ENCODE measurements around the gene UXT. TPM values are rescaled to one million over a fixed set of nuclear protein-coding genes. Genes with fewer than 3 reads are reported as not detected.

UXT gene
- total RNA-seq, 2 experiments from 2014 or later: 171 to 284 TPM

DNA sequence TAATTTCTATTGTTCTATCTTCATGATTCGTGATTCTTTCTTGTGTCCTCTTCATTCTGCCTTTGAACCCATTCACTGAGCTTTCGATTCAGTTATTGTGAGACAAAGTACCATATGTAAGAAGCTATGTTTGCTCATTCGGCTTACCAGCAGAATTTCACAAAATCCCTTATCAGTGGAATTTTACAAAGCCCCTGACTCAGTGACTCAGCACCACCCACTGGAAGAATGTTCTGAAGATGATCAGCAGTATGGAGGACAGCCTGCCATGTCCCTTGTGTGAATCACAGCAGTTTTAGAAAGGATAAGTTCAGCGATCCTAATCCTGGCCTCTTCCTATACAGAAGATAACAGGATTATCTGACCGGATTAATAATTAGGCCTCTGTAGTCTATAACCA lies 5.8 kb upstream of the UXT start:
- Histone ChIP-seq H3K9me2 (ENCODE audit: insufficient read depth, low read length) (no peaks in the 10 kb centered on the region), H3K9me3 (ENCODE audit: low read length) (no peaks in the 10 kb centered on the region), H3K27ac (ENCODE audit: low read depth, low read length, poor library complexity, severe bottlenecking) (no peak overlapping the region), H4K20me1 (ENCODE audit: insufficient read depth, low read length) (no peaks in the 10 kb centered on the region), H3K4me3 (ENCODE audit: low read depth, low read length, poor library complexity, severe bottlenecking) (no peak overlapping the region), H2AFZ (ENCODE audit: low read length) (no peak overlapping the region), H3K4me2 (ENCODE audit: low read length) (no peak overlapping the region), H3K36me3 (ENCODE audit: insufficient read depth, low read length) (no peaks in the 10 kb centered on the region; the same call in 1 of the 2 replicates), H3K4me1 (ENCODE audit: insufficient read depth, low read length, poor library complexity, severe bottlenecking) (peaks cover 4% of the 10 kb centered on the region), H3K79me2 (ENCODE audit: insufficient read depth, low read depth, low read length) (no peaks in the 10 kb centered on the region)
- ChIA-PET CTCF (ENCODE audit: unreplicated experiment) (no interaction called here), POLR2A (no interaction called here)
- intact Hi-C loops (cut with micrococcal nuclease; ENCODE audit: unreplicated experiment): no loop called here
- BruUV-seq (replicated peaks): no TSS peak
- TF ChIP-seq CTCF (conservative IDR thresholded peaks at IDR 0.05; ENCODE audit: low read length) (no peak), EZH2phosphoT487 (IDR thresholded peaks at IDR 0.05; ENCODE audit: borderline replicate concordance, low read depth, low read length) (no peak)
- DNase-seq (ENCODE audit: low spot score): no peak

DNA sequence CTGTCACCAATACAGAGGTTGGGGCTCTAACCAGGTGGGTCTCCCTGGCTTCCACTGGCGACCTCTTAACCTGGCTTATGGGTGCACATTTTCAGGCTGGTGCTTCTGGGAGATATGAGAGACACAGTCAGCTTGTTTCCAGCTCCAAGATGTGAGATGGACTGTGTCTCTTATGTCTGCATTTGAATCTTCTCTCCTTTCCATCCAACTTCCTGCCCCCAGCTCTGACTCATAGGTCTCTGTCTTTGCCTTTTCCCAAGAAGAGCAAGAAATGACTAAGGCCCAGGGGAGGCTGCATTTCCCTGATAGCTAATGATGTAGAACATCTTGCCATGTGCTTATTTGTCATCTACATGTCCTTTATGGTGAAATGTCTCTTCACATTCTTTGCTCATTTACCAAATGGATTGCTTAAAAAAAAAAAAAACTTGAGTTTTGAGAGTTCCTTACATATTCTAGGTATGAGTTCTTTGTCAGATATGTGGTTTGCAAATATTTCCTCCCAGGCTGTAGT lies 3.2 kb upstream of the UXT start:
- DNase-seq (ENCODE audit: low spot score): no peak
- peaks cover 8% of the 10 kb centered on the region for H3K36me3 ChIP-seq (ENCODE audit: insufficient read depth, low read length)
- H3K9me3 ChIP-seq (ENCODE audit: low read length): no peaks in the 10 kb centered on the region
- no peak overlapping the region for H2AFZ ChIP-seq (ENCODE audit: low read length)
- no peaks in the 10 kb centered on the region for H3K9me2 ChIP-seq (ENCODE audit: insufficient read depth, low read length)
- no peaks in the 10 kb centered on the region for H4K20me1 ChIP-seq (ENCODE audit: insufficient read depth, low read length)
- intact Hi-C loops (cut with micrococcal nuclease; ENCODE audit: unreplicated experiment): no loop called here
- no peak overlapping the region for H3K4me3 ChIP-seq (ENCODE audit: low read depth, low read length, poor library complexity, severe bottlenecking)
- peaks cover 11% of the 10 kb centered on the region for H3K79me2 ChIP-seq (ENCODE audit: insufficient read depth, low read depth, low read length)
- no peak for TF ChIP-seq CTCF (conservative IDR thresholded peaks at IDR 0.05; ENCODE audit: low read length)
- TF ChIP-seq EZH2phosphoT487 (IDR thresholded peaks at IDR 0.05; ENCODE audit: borderline replicate concordance, low read depth, low read length): no peak
- ChIA-PET CTCF (ENCODE audit: unreplicated experiment) (no interaction called here), POLR2A (interaction anchor here (0.9 kb wide), 1 partner anchor 9 kb away, joined by 3 read pairs; no protein-coding TSS in a partner anchor)
- no peak overlapping the region for H3K4me2 ChIP-seq (ENCODE audit: low read length)
- no TSS peak for BruUV-seq (replicated peaks)
- H3K27ac ChIP-seq (ENCODE audit: low read depth, low read length, poor library complexity, severe bottlenecking): no peak overlapping the region
- H3K4me1 ChIP-seq (ENCODE audit: insufficient read depth, low read length, poor library complexity, severe bottlenecking): peaks cover 16% of the 10 kb centered on the region

DNA sequence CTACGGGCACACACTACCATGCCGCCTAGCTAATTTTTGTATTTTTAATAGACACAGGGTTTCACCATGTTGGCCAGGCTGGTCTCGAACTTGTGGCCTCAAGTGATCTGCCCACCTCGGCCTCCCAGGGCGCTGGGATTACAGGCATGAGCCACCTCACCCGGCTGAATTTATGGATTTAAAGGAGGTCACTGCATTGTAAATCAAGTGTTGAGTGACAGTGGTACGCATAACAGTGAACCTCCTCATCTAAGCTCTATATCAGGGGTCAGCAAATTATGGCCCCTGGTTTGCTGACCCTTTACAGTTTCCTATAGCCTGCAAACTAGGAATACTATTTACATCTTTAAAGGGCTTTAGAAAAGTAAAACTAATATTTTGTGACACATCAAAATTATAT lies 2.6 kb upstream of the UXT start:
- intact Hi-C loops (cut with micrococcal nuclease; ENCODE audit: unreplicated experiment): no loop called here
- no peak for DNase-seq (ENCODE audit: low spot score)
- Histone ChIP-seq H4K20me1 (ENCODE audit: insufficient read depth, low read length) (no peaks in the 10 kb centered on the region), H3K4me3 (ENCODE audit: low read depth, low read length, poor library complexity, severe bottlenecking) (no peak overlapping the region), H3K9me3 (ENCODE audit: low read length) (no peaks in the 10 kb centered on the region), H3K4me2 (ENCODE audit: low read length) (no peak overlapping the region), H3K27ac (ENCODE audit: low read depth, low read length, poor library complexity, severe bottlenecking) (no peak overlapping the region), H3K9me2 (ENCODE audit: insufficient read depth, low read length) (no peaks in the 10 kb centered on the region), H3K4me1 (ENCODE audit: insufficient read depth, low read length, poor library complexity, severe bottlenecking) (peaks cover 16% of the 10 kb centered on the region), H3K36me3 (ENCODE audit: insufficient read depth, low read length) (peaks cover 14% of the 10 kb centered on the region), H3K79me2 (ENCODE audit: insufficient read depth, low read depth, low read length) (peaks cover 16% of the 10 kb centered on the region), H2AFZ (ENCODE audit: low read length) (no peak overlapping the region)
- BruUV-seq (replicated peaks): no TSS peak
- CTCF ChIA-PET (ENCODE audit: unreplicated experiment): no interaction called here
- POLR2A ChIA-PET: no interaction called here
- no peak for TF ChIP-seq EZH2phosphoT487 (IDR thresholded peaks at IDR 0.05; ENCODE audit: borderline replicate concordance, low read depth, low read length)
- TF ChIP-seq CTCF (conservative IDR thresholded peaks at IDR 0.05; ENCODE audit: low read length): no peak

Measured in OCI-LY7 (cell line).